ENCODE data around the gene RANBP3. TPM values are rescaled to one million over a fixed set of nuclear protein-coding genes. Genes with fewer than 3 reads are reported as not detected.

Gene RANBP3
- polyA plus RNA-seq, 1 of the 3 experiments (the other 2 are of a cell fraction), result 84.0 TPM

DNA sequence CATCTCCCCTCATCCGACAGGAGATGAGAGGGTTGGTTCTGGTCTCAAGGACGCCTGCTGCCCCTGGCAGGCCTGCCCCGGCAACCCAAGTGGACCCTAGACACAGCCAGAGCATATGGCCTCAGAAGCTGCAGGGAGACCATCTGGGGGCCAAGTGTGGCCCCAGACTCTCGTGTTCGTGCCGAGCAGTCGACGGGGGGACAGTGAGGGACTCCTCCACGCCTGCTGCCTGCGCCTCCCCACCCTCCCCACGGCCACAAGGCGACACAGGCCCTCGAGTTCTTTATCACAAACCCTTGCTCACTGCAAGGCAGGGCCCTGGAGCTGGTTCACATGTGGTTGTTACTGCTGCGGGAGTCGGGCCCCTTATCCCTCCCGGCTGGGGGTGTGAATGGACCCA is 54.6 kb downstream of the RANBP3 start:
- Histone ChIP-seq H3F3A (replicated peaks; ENCODE audit: insufficient read depth) (no peaks in the 10 kb centered on the region), H3K9ac (no peak overlapping the region), H3K79me2 (ENCODE audit: insufficient read depth) (no peaks in the 10 kb centered on the region), H3K27ac (ENCODE audit: low read depth in 2 of 2, low read length in 1 of 2) (no peak overlapping the region), H2AFZ (ENCODE audit: low read depth) (no peak overlapping the region), H4K20me1 (ENCODE audit: insufficient read depth) (no peaks in the 10 kb centered on the region), H3K36me3 (replicated peaks in 1 of 2; ENCODE audit: control insufficient read depth in 1 of 2, insufficient read depth in 2 of 2, low read length in 1 of 2) (peaks cover 14 to 76% of the 10 kb centered on the region in 2 experiments), H3K9me2 (no peaks in the 10 kb centered on the region), H3K27me3 (ENCODE audit: insufficient read depth) (no peaks in the 10 kb centered on the region), H3K4me1 (ENCODE audit: control insufficient read depth in 1 of 2, insufficient read depth in 2 of 2, low read depth in 1 of 2, low read length in 1 of 2) (peaks cover 0 to 28% of the 10 kb centered on the region in 2 experiments; a peak in 2 of 4 replicates), H3K9me3 (no peaks in the 10 kb centered on the region), H3K4me2 (no peak overlapping the region), H3K4me3 (ENCODE audit: low read depth in 2 of 2, low read length in 1 of 2) (no peak overlapping the region)
- 100% methylated on average over 3 of the region's 16 CpGs for WGBS (ENCODE audit: low lambda C conversion rate)
- ChIA-PET CTCF (no interaction called here), POLR2A (no interaction called here)
- DNase-seq, result no peak
- TF ChIP-seq RFX5 (IDR thresholded peaks at IDR 0.05; ENCODE audit: low read length) (no peak), EZH2phosphoT487 (IDR thresholded peaks at IDR 0.05; ENCODE audit: borderline replicate concordance, low read depth) (no peak), SIN3A (IDR thresholded peaks at IDR 0.05; ENCODE audit: borderline replicate concordance, low read depth, low read length) (no peak), MEF2A (IDR thresholded peaks at IDR 0.05; ENCODE audit: borderline replicate concordance, low read depth) (no peak), YY1 (IDR thresholded peaks at IDR 0.05; ENCODE audit: low read depth) (no peak), TAF1 (IDR thresholded peaks at IDR 0.05; ENCODE audit: borderline replicate concordance, low read depth, low read length) (no peak), MXI1 (IDR thresholded peaks at IDR 0.05; ENCODE audit: low read depth, low read length) (no peak), SMC3 (IDR thresholded peaks at IDR 0.05; ENCODE audit: low read depth, low read length) (no peak)

- CTCF ChIA-PET, result interaction anchor here (0.7 to 1.0 kb wide), 2 partner anchors 10 to 26 kb away, joined by 3 read pairs; no protein-coding TSS in a partner anchor
- no peaks in the 10 kb centered on the region for H3K79me2 ChIP-seq (ENCODE audit: insufficient read depth)
- H3K9ac ChIP-seq, result no peak overlapping the region
- POLR2A ChIA-PET, result no interaction called here
- H3K9me2 ChIP-seq, result no peaks in the 10 kb centered on the region
- H4K20me1 ChIP-seq (ENCODE audit: insufficient read depth), result no peaks in the 10 kb centered on the region
- no peaks in the 10 kb centered on the region for H3K27me3 ChIP-seq (ENCODE audit: insufficient read depth)
- H3K9me3 ChIP-seq, result no peaks in the 10 kb centered on the region
- peaks cover 12 to 75% of the 10 kb centered on the region in 2 experiments for H3K36me3 ChIP-seq (replicated peaks in 1 of 2; ENCODE audit: control insufficient read depth in 1 of 2, insufficient read depth in 2 of 2, low read length in 1 of 2)
- no peak overlapping the region for H3K27ac ChIP-seq (ENCODE audit: low read depth in 2 of 2, low read length in 1 of 2)
- H2AFZ ChIP-seq (ENCODE audit: low read depth), result no peak overlapping the region
- no peak overlapping the region for H3K4me3 ChIP-seq (ENCODE audit: low read depth in 2 of 2, low read length in 1 of 2)
- peaks cover 0 to 16% of the 10 kb centered on the region in 2 experiments; a peak in 1 of 4 replicates for H3K4me1 ChIP-seq (ENCODE audit: control insufficient read depth in 1 of 2, insufficient read depth in 2 of 2, low read depth in 1 of 2, low read length in 1 of 2)
- H3K4me2 ChIP-seq, result no peak overlapping the region
- TF ChIP-seq, protein P1, sequence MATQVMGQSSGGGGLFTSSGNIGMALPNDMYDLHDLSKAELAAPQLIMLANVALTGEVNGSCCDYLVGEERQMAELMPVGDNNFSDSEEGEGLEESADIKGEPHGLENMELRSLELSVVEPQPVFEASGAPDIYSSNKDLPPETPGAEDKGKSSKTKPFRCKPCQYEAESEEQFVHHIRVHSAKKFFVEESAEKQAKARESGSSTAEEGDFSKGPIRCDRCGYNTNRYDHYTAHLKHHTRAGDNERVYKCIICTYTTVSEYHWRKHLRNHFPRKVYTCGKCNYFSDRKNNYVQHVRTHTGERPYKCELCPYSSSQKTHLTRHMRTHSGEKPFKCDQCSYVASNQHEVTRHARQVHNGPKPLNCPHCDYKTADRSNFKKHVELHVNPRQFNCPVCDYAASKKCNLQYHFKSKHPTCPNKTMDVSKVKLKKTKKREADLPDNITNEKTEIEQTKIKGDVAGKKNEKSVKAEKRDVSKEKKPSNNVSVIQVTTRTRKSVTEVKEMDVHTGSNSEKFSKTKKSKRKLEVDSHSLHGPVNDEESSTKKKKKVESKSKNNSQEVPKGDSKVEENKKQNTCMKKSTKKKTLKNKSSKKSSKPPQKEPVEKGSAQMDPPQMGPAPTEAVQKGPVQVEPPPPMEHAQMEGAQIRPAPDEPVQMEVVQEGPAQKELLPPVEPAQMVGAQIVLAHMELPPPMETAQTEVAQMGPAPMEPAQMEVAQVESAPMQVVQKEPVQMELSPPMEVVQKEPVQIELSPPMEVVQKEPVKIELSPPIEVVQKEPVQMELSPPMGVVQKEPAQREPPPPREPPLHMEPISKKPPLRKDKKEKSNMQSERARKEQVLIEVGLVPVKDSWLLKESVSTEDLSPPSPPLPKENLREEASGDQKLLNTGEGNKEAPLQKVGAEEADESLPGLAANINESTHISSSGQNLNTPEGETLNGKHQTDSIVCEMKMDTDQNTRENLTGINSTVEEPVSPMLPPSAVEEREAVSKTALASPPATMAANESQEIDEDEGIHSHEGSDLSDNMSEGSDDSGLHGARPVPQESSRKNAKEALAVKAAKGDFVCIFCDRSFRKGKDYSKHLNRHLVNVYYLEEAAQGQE (IDR thresholded peaks at IDR 0.05; ENCODE audit: low read depth, low read length), result no peak
- TF ChIP-seq FOXM1 (IDR thresholded peaks at IDR 0.05; ENCODE audit: low read depth) (no peak), RCOR1 (IDR thresholded peaks at IDR 0.05; ENCODE audit: low read length) (no peak), ELF1 (IDR thresholded peaks at IDR 0.05) (no peak)
- TF ChIP-seq, protein P2, sequence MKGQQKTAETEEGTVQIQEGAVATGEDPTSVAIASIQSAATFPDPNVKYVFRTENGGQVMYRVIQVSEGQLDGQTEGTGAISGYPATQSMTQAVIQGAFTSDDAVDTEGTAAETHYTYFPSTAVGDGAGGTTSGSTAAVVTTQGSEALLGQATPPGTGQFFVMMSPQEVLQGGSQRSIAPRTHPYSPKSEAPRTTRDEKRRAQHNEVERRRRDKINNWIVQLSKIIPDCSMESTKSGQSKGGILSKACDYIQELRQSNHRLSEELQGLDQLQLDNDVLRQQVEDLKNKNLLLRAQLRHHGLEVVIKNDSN (IDR thresholded peaks at IDR 0.05; ENCODE audit: borderline replicate concordance, low read depth), result no peak
- TF ChIP-seq, protein P3, sequence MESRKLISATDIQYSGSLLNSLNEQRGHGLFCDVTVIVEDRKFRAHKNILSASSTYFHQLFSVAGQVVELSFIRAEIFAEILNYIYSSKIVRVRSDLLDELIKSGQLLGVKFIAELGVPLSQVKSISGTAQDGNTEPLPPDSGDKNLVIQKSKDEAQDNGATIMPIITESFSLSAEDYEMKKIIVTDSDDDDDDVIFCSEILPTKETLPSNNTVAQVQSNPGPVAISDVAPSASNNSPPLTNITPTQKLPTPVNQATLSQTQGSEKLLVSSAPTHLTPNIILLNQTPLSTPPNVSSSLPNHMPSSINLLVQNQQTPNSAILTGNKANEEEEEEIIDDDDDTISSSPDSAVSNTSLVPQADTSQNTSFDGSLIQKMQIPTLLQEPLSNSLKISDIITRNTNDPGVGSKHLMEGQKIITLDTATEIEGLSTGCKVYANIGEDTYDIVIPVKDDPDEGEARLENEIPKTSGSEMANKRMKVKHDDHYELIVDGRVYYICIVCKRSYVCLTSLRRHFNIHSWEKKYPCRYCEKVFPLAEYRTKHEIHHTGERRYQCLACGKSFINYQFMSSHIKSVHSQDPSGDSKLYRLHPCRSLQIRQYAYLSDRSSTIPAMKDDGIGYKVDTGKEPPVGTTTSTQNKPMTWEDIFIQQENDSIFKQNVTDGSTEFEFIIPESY (IDR thresholded peaks at IDR 0.05; ENCODE audit: borderline replicate concordance, low read depth), result no peak
- DNase-seq, result no peak
- WGBS (ENCODE audit: low lambda C conversion rate), result 94% methylated on average over 11 of the region's 12 CpGs
- no peaks in the 10 kb centered on the region for H3F3A ChIP-seq (replicated peaks; ENCODE audit: insufficient read depth)
Measured at GRCh38 chr19:5922161-5922545, 55.8 kb downstream of the RANBP3 start.
